ENCODE results near the gene LCE1F. TPM values are rescaled to one million over a fixed set of nuclear protein-coding genes. Genes with fewer than 3 reads are reported as not detected.

Gene LCE1F
- total and polyA plus RNA-seq, 5 donors from 2014 or later: not detected

GRCh38 chr1:152783095-152783494 lies 8.2 kb downstream of the LCE1F start:
- Mint-ChIP-seq H3K36me3 (no peaks in the 10 kb centered on the region), H3K4me3 (no peak overlapping the region), H3K27me3 (peaks cover 16% of the 10 kb centered on the region), H3K9me3 (peaks cover 0 to 2% (median 0%) of the 10 kb centered on the region in 7 donors), H3K4me1 (no peaks in the 10 kb centered on the region), H3K27ac (no peak overlapping the region)
- ATAC-seq (ENCODE audit: low read depth in 2 of 2): no peak
- Histone ChIP-seq H3K36me3 (ENCODE audit: control insufficient read depth, insufficient read depth, low read length) (no peaks in the 10 kb centered on the region), H3K4me3 (ENCODE audit: low read depth, low read length) (no peak overlapping the region), H3K9me3 (ENCODE audit: control insufficient read depth in 2 of 2, low read length in 2 of 2) (no peaks in the 10 kb centered on the region), H3K27ac (ENCODE audit: insufficient read depth, low read length, poor library complexity, severe bottlenecking) (no peak overlapping the region), H3K4me1 (ENCODE audit: control insufficient read depth, insufficient read depth, low read length, poor library complexity, severe bottlenecking) (no peaks in the 10 kb centered on the region), H3K27me3 (ENCODE audit: control insufficient read depth, insufficient read depth, low read length) (peaks cover 7% of the 10 kb centered on the region)
- no peak for DNase-seq

- Mint-ChIP-seq H3K4me3 (no peak within 1 kb of the TSS), H3K9me3 (peaks cover 0 to 2% (median 0%) of the 10 kb centered on the region in 7 donors), H3K36me3 (no peaks in the 10 kb centered on the region), H3K4me1 (no peaks in the 10 kb centered on the region), H3K27me3 (peaks cover 16% of the 10 kb centered on the region), H3K27ac (peak within 1 kb of the TSS in 1 of 3 donors; percentile 69)
- Histone ChIP-seq H3K27ac (ENCODE audit: insufficient read depth, low read length, poor library complexity, severe bottlenecking) (no peak within 1 kb of the TSS), H3K4me3 (ENCODE audit: low read depth, low read length) (no peak within 1 kb of the TSS), H3K9me3 (ENCODE audit: control insufficient read depth in 2 of 2, low read length in 2 of 2) (no peaks in the 10 kb centered on the region), H3K36me3 (ENCODE audit: control insufficient read depth, insufficient read depth, low read length) (no peaks in the 10 kb centered on the region), H3K4me1 (ENCODE audit: control insufficient read depth, insufficient read depth, low read length, poor library complexity, severe bottlenecking) (no peaks in the 10 kb centered on the region), H3K27me3 (ENCODE audit: control insufficient read depth, insufficient read depth, low read length) (peaks cover 9% of the 10 kb centered on the region)
- ATAC-seq (ENCODE audit: low read depth in 2 of 2) (no peak), DNase-seq (no peak)
Observed at GRCh38 chr1:152786077-152786476, 11.1 kb downstream of the LCE1F start, which contains the start of gene LCE1E. TSS of gene LCE1E (plus strand) at chr1:152786257. CDS start at chr1:152787300, 1,043 bp downstream.

- Mint-ChIP-seq H3K4me1 (no peaks in the 10 kb centered on the region), H3K9me3 (peaks cover 0 to 3% (median 0%) of the 10 kb centered on the region in 7 donors), H3K4me3 (no peak overlapping the region), H3K27ac (no peak overlapping the region), H3K27me3 (peaks cover 21% of the 10 kb centered on the region), H3K36me3 (no peaks in the 10 kb centered on the region)
- Histone ChIP-seq H3K9me3 (ENCODE audit: control insufficient read depth in 2 of 2, low read length in 2 of 2) (no peaks in the 10 kb centered on the region), H3K4me3 (ENCODE audit: low read depth, low read length) (no peak overlapping the region), H3K4me1 (ENCODE audit: control insufficient read depth, insufficient read depth, low read length, poor library complexity, severe bottlenecking) (no peaks in the 10 kb centered on the region), H3K36me3 (ENCODE audit: control insufficient read depth, insufficient read depth, low read length) (no peaks in the 10 kb centered on the region), H3K27me3 (ENCODE audit: control insufficient read depth, insufficient read depth, low read length) (no peaks in the 10 kb centered on the region), H3K27ac (ENCODE audit: insufficient read depth, low read length, poor library complexity, severe bottlenecking) (no peak overlapping the region)
- ATAC-seq (ENCODE audit: low read depth in 2 of 2) (no peak), DNase-seq (no peak)
Observed at GRCh38 chr1:152795686-152796085, 20.7 kb downstream of the LCE1F start.

- Mint-ChIP-seq H3K4me1 (no peaks in the 10 kb centered on the region), H3K9me3 (peaks cover 0 to 3% (median 0%) of the 10 kb centered on the region in 7 donors), H3K36me3 (no peaks in the 10 kb centered on the region), H3K27me3 (peaks cover 21% of the 10 kb centered on the region), H3K4me3 (no peak within 1 kb of the TSS), H3K27ac (no peak within 1 kb of the TSS)
- H3K27me3 ChIP-seq (ENCODE audit: control insufficient read depth, insufficient read depth, low read length): no peaks in the 10 kb centered on the region
- no peak within 1 kb of the TSS for H3K27ac ChIP-seq (ENCODE audit: insufficient read depth, low read length, poor library complexity, severe bottlenecking)
- no peaks in the 10 kb centered on the region for H3K9me3 ChIP-seq (ENCODE audit: control insufficient read depth in 2 of 2, low read length in 2 of 2)
- H3K4me1 ChIP-seq (ENCODE audit: control insufficient read depth, insufficient read depth, low read length, poor library complexity, severe bottlenecking): no peaks in the 10 kb centered on the region
- DNase-seq: no peak
- H3K4me3 ChIP-seq (ENCODE audit: low read depth, low read length): no peak within 1 kb of the TSS
- no peak for ATAC-seq (ENCODE audit: low read depth in 2 of 2)
- no peaks in the 10 kb centered on the region for H3K36me3 ChIP-seq (ENCODE audit: control insufficient read depth, insufficient read depth, low read length)
Observed at GRCh38 chr1:152796421-152796820, 21.5 kb downstream of the LCE1F start, which contains the start of gene LCE1D. TSS of gene LCE1D (plus strand) at chr1:152796721. CDS start at chr1:152797795, 1,074 bp downstream.

- DNase-seq (no peak), ATAC-seq (ENCODE audit: low read depth in 2 of 2) (no peak)
- Histone ChIP-seq H3K27ac (ENCODE audit: insufficient read depth, low read length, poor library complexity, severe bottlenecking) (no peak overlapping the region), H3K4me1 (ENCODE audit: control insufficient read depth, insufficient read depth, low read length, poor library complexity, severe bottlenecking) (no peaks in the 10 kb centered on the region), H3K9me3 (ENCODE audit: control insufficient read depth in 2 of 2, low read length in 2 of 2) (no peaks in the 10 kb centered on the region), H3K4me3 (ENCODE audit: low read depth, low read length) (no peak overlapping the region), H3K36me3 (ENCODE audit: control insufficient read depth, insufficient read depth, low read length) (no peaks in the 10 kb centered on the region), H3K27me3 (ENCODE audit: control insufficient read depth, insufficient read depth, low read length) (peaks cover 6% of the 10 kb centered on the region)
- Mint-ChIP-seq H3K27ac (no peak overlapping the region), H3K36me3 (no peaks in the 10 kb centered on the region), H3K4me1 (no peaks in the 10 kb centered on the region), H3K4me3 (no peak overlapping the region), H3K27me3 (peaks cover 36% of the 10 kb centered on the region), H3K9me3 (peaks cover 0 to 3% (median 0%) of the 10 kb centered on the region in 7 donors)
Observed at GRCh38 chr1:152801333-152801732, 26.4 kb downstream of the LCE1F start.

GRCh38 chr1:152806576-152806975 lies 31.6 kb downstream of the LCE1F start, which contains the start of gene LCE1C:
TSS of gene LCE1C (minus strand) at chr1:152806651. CDS start at chr1:152805478, 1,173 bp downstream.
- H3K9me3 Mint-ChIP-seq: peaks cover 0 to 3% (median 0%) of the 10 kb centered on the region in 7 donors
- no peak within 1 kb of the TSS for H3K27ac ChIP-seq (ENCODE audit: insufficient read depth, low read length, poor library complexity, severe bottlenecking)
- H3K4me3 ChIP-seq (ENCODE audit: low read depth, low read length): no peak within 1 kb of the TSS
- peak within 1 kb of the TSS in 1 of 3 donors; percentile 20 for H3K27ac Mint-ChIP-seq
- no peaks in the 10 kb centered on the region for H3K4me1 Mint-ChIP-seq
- ATAC-seq (ENCODE audit: low read depth in 2 of 2) (no peak), DNase-seq (no peak)
- no peaks in the 10 kb centered on the region for H3K9me3 ChIP-seq (ENCODE audit: control insufficient read depth in 2 of 2, low read length in 2 of 2)
- H3K36me3 Mint-ChIP-seq: no peaks in the 10 kb centered on the region
- no peaks in the 10 kb centered on the region for H3K36me3 ChIP-seq (ENCODE audit: control insufficient read depth, insufficient read depth, low read length)
- H3K27me3 Mint-ChIP-seq: peaks cover 21% of the 10 kb centered on the region
- H3K27me3 ChIP-seq (ENCODE audit: control insufficient read depth, insufficient read depth, low read length): peaks cover 7% of the 10 kb centered on the region
- no peak within 1 kb of the TSS for H3K4me3 Mint-ChIP-seq
- no peaks in the 10 kb centered on the region for H3K4me1 ChIP-seq (ENCODE audit: control insufficient read depth, insufficient read depth, low read length, poor library complexity, severe bottlenecking)

- Mint-ChIP-seq H3K27me3 (peaks cover 5% of the 10 kb centered on the region), H3K9me3 (peaks cover 0 to 5% (median 0%) of the 10 kb centered on the region in 7 donors), H3K4me3 (no peak overlapping the region), H3K36me3 (no peaks in the 10 kb centered on the region), H3K4me1 (no peaks in the 10 kb centered on the region), H3K27ac (no peak overlapping the region)
- no peak overlapping the region for H3K4me3 ChIP-seq (ENCODE audit: low read depth, low read length)
- peaks cover 4% of the 10 kb centered on the region for H3K27me3 ChIP-seq (ENCODE audit: control insufficient read depth, insufficient read depth, low read length)
- ATAC-seq (ENCODE audit: low read depth in 2 of 2): no peak
- H3K4me1 ChIP-seq (ENCODE audit: control insufficient read depth, insufficient read depth, low read length, poor library complexity, severe bottlenecking): no peaks in the 10 kb centered on the region
- H3K27ac ChIP-seq (ENCODE audit: insufficient read depth, low read length, poor library complexity, severe bottlenecking): no peak overlapping the region
- H3K36me3 ChIP-seq (ENCODE audit: control insufficient read depth, insufficient read depth, low read length): no peaks in the 10 kb centered on the region
- DNase-seq: no peak
- H3K9me3 ChIP-seq (ENCODE audit: control insufficient read depth in 2 of 2, low read length in 2 of 2): no peaks in the 10 kb centered on the region
Observed at GRCh38 chr1:152811050-152811449, 36.1 kb downstream of the LCE1F start.

- Mint-ChIP-seq H3K36me3 (no peaks in the 10 kb centered on the region), H3K27ac (no peak within 1 kb of the TSS)
Observed at GRCh38 chr1:152811671-152812070, 36.7 kb downstream of the LCE1F start, which contains the start of gene LCE1B. TSS of gene LCE1B (plus strand) at chr1:152811971. CDS start at chr1:152812447, 476 bp downstream.

More at GRCh38 chr1:152811671-152812070, 36.7 kb downstream of the LCE1F start, which contains the start of gene LCE1B:
- peaks cover 0 to 5% (median 0%) of the 10 kb centered on the region in 7 donors for H3K9me3 Mint-ChIP-seq
- H3K4me1 Mint-ChIP-seq: no peaks in the 10 kb centered on the region
- Histone ChIP-seq H3K4me1 (ENCODE audit: control insufficient read depth, insufficient read depth, low read length, poor library complexity, severe bottlenecking) (no peaks in the 10 kb centered on the region), H3K27me3 (ENCODE audit: control insufficient read depth, insufficient read depth, low read length) (peaks cover 2% of the 10 kb centered on the region), H3K27ac (ENCODE audit: insufficient read depth, low read length, poor library complexity, severe bottlenecking) (no peak within 1 kb of the TSS), H3K9me3 (ENCODE audit: control insufficient read depth in 2 of 2, low read length in 2 of 2) (no peaks in the 10 kb centered on the region), H3K36me3 (ENCODE audit: control insufficient read depth, insufficient read depth, low read length) (no peaks in the 10 kb centered on the region), H3K4me3 (ENCODE audit: low read depth, low read length) (no peak within 1 kb of the TSS)
- DNase-seq: no peak
- H3K4me3 Mint-ChIP-seq: no peak within 1 kb of the TSS
- H3K27me3 Mint-ChIP-seq: peaks cover 4% of the 10 kb centered on the region
- no peak for ATAC-seq (ENCODE audit: low read depth in 2 of 2)

Measured in CD4-positive, CD25-positive, alpha-beta regulatory T cell (primary cell).